Measurements from ENCODE around the gene KLHL29.
A peak's percentile ranks its signal among the peaks of the same experiment; 100 is the strongest.

GRCh38 chr2:23385748-23386338 lies 864 bp downstream of the KLHL29 start:
- TF ChIP-seq REST (IDR thresholded peaks at IDR 0.05; ENCODE audit: borderline replicate concordance) (no peak), CTCF (IDR thresholded peaks at IDR 0.05; ENCODE audit: poor library complexity, severe bottlenecking) (no peak), POLR2AphosphoS5 (IDR thresholded peaks at IDR 0.05) (no peak), TAF1 (IDR thresholded peaks at IDR 0.05; ENCODE audit: low read depth) (no peak), RAD21 (conservative IDR thresholded peaks at IDR 0.05) (peak; percentile 23), EZH2 (IDR thresholded peaks at IDR 0.05; ENCODE audit: borderline replicate concordance, insufficient read depth, low read length, poor library complexity, severe bottlenecking) (no peak), EP300 (conservative IDR thresholded peaks at IDR 0.05; ENCODE audit: poor library complexity, severe bottlenecking) (no peak), SMC3 (conservative IDR thresholded peaks at IDR 0.05; ENCODE audit: poor library complexity) (no peak)
